MCF 10A (cell line): Measurements from ENCODE around the gene RNF223. TPM values are rescaled to one million over a fixed set of nuclear protein-coding genes. Genes with fewer than 3 reads are reported as not detected.

ENCODE experiments used
- BruUV-seq: library from RNA; stranded (reverse); fragments of 400-500 nt; replicated peaks from 2 replicates; lab custom pipeline; 2021; lab: Mats Ljungman, UMichigan
- CTCF ChIA-PET: fragments of 300-600 bp; sonication (Branson Sonifier 250); formaldehyde crosslinking; extraction: SDS; loops from one replicate; lab custom pipeline; 2021; ENCODE audit warnings: antibody characterized with exemption, inconsistent platforms; lab: Yijun Ruan, JAX
- POLR2A ChIA-PET: fragments of 300-600, 350-650 bp; sonication (Branson Sonifier 250); formaldehyde crosslinking; extraction: SDS; loops from one replicate; lab custom pipeline; 2020; ENCODE audit warnings: antibody characterized with exemption, inconsistent platforms; lab: Yijun Ruan, JAX
- DNase-seq: peaks from one replicate; pipeline ENCODE4 v3.0.0-alpha.2; 2018; ENCODE audit not compliant: unreplicated experiment
- H3K27ac Mint-ChIP-seq: one replicate; pipeline ENCODE4 v1.8.0; 2022; ENCODE audit warnings: mild to moderate bottlenecking, low read depth, mixed read lengths; ENCODE audit not compliant: unreplicated experiment
- H3K27me3 Mint-ChIP-seq: one replicate; pipeline ENCODE4 v1.8.0; 2022; ENCODE audit warnings: mixed read lengths; ENCODE audit not compliant: insufficient read depth, unreplicated experiment
- H3K36me3 Mint-ChIP-seq: one replicate; pipeline ENCODE4 v1.8.0; 2022; ENCODE audit warnings: mild to moderate bottlenecking, moderate library complexity, mixed read lengths; ENCODE audit not compliant: insufficient read depth, unreplicated experiment
- H3K4me1 Mint-ChIP-seq: one replicate; pipeline ENCODE4 v1.8.0; 2022; ENCODE audit warnings: mixed read lengths; ENCODE audit not compliant: insufficient read depth, unreplicated experiment
- H3K4me3 Mint-ChIP-seq: one replicate; pipeline ENCODE4 v1.8.0; 2022; ENCODE audit warnings: mild to moderate bottlenecking, moderate library complexity, mixed read lengths; ENCODE audit not compliant: unreplicated experiment
- H3K9me3 Mint-ChIP-seq: one replicate; pipeline ENCODE4 v1.8.0; 2022; ENCODE audit warnings: mixed read lengths; ENCODE audit not compliant: unreplicated experiment
- intact Hi-C: fragments of 100-400 bp; cut with micrococcal nuclease; formaldehyde crosslinking; loops from 2 replicates; pipeline ENCODE4 v1.14.1; 2022
- total RNA-seq: library from RNA; stranded (reverse); gene quantifications from 2 replicates; pipeline ENCODE4 v1.2.3, GENCODE V29; 2022
- TF ChIP-seq, protein P1 (sequence below): fragments of 200-600 bp; IDR thresholded peaks from one replicate; pipeline ENCODE4 v1.8.0; 2022; ENCODE audit warnings: antibody characterized with exemption, mild to moderate bottlenecking; ENCODE audit not compliant: unreplicated experiment

The RNF223 gene
- total RNA-seq, 1 experiment from 2014 or later = 0.30 TPM

DNA sequence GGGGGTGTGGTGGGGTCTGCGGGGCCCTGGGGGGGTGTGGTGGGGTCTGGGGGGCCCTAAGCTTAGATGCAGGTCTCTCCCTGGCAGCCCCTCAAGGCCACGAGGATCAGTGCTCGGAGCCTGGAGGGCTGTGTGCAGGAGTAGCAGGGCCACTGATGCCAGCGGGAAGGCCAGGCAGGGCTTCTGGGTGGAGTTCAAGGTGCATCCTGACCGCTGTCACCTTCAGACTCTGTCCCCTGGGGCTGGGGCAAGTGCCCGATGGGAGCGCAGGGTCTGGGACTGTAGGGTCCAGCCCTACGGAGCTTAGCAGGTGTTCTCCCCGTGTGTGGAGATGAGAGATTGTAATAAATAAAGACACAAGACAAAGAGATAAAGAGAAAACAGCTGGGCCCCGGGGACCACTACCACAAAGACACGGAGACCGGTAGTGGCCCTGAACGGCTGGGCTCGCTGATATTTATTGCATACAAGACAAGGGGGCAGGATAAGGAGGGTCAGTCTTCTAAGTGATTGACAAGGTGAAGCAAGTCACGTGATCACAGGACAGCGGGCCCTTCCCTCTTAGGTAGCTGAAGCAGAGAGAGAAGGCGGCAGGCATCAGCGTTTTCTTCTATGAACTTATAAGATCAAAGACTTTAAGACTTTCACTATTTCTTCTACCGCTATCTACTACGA lies 8.7 kb downstream of the RNF223 start:
- intact Hi-C loops = no loop called here
- TF ChIP-seq, protein P1, sequence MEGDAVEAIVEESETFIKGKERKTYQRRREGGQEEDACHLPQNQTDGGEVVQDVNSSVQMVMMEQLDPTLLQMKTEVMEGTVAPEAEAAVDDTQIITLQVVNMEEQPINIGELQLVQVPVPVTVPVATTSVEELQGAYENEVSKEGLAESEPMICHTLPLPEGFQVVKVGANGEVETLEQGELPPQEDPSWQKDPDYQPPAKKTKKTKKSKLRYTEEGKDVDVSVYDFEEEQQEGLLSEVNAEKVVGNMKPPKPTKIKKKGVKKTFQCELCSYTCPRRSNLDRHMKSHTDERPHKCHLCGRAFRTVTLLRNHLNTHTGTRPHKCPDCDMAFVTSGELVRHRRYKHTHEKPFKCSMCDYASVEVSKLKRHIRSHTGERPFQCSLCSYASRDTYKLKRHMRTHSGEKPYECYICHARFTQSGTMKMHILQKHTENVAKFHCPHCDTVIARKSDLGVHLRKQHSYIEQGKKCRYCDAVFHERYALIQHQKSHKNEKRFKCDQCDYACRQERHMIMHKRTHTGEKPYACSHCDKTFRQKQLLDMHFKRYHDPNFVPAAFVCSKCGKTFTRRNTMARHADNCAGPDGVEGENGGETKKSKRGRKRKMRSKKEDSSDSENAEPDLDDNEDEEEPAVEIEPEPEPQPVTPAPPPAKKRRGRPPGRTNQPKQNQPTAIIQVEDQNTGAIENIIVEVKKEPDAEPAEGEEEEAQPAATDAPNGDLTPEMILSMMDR = no peak
- POLR2A ChIA-PET = no interaction called here
- Mint-ChIP-seq H3K9me3 (no peaks in the 10 kb centered on the region), H3K36me3 (no peaks in the 10 kb centered on the region), H3K27ac (no peak overlapping the region), H3K27me3 (no peaks in the 10 kb centered on the region), H3K4me1 (peaks cover 6% of the 10 kb centered on the region), H3K4me3 (no peak overlapping the region)
- CTCF ChIA-PET = interaction anchor here (0.7 to 5.8 kb wide), 7 partner anchors 18 to 73 kb away, joined by 3 to 65 read pairs (median 4); partner anchors contain the start of genes AGRN and ISG15
- DNase-seq = no peak
- no TSS peak for BruUV-seq

DNA sequence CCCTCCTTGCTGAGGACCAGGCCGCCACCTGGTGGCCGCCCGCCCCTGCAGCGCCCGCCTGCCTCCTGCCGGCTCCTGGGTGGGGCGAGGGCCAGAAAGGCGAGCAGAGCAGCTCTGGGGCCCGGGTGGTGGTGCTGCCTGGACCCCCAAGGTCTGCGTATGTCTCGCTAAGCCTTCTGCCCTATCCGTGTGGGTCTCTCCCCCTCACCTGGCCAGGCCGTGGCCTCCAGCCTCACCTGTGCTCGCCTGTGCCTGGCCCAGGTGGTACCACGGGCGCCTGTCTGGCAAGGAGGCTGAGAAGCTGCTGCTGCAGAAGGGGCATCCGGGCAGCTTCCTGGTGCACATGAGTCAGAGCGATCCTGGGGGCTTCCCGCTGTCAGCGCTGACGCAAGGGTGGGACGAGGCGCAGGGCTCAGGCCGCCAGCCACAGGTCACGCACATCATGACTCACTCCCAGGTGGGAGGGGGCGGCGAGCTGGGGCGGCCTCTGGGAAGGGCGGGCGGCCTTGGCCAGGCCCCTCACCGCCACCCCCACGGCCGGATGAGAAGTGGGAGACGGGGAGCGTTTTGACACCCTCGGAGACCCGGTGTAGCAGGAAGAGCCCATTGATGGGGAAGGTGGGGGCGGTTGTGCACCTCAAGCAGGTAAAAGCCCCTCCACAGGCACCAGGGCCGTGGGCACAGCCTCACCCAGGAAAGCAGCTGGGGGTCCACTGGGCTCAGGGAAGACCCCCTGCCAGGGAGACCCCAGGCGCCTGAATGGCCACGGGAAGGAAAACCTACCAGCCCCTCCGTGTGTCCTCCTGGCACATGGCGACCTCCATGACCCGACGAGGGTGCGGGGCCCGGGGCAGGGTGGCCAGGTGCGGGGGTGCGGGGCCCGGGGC lies 9.9 kb downstream of the RNF223 start:
- Mint-ChIP-seq H3K9me3 (no peaks in the 10 kb centered on the region), H3K27me3 (no peaks in the 10 kb centered on the region), H3K4me3 (no peak overlapping the region), H3K36me3 (no peaks in the 10 kb centered on the region), H3K27ac (no peak overlapping the region), H3K4me1 (peaks cover 6% of the 10 kb centered on the region)
- no TSS peak for BruUV-seq
- ChIA-PET CTCF (interaction anchor here (0.6 to 5.8 kb wide), 25 partner anchors 9 to 261 kb away, joined by 3 to 117 read pairs (median 5); partner anchors contain the start of genes AGRN, ISG15, PERM1 and RNF223), POLR2A (interaction anchor here (0.9 to 1.9 kb wide), 5 partner anchors 45 to 78 kb away, joined by 3 to 8 read pairs (median 4); partner anchors contain the start of genes AGRN, HES4 and ISG15)
- TF ChIP-seq, protein P1 = peak; percentile 90
- intact Hi-C loops = loop anchor here (1.0 to 5.0 kb wide), 2 partner anchors 62 to 80 kb away; partner anchors contain the start of gene HES4
- DNase-seq = peak; percentile 85

DNA sequence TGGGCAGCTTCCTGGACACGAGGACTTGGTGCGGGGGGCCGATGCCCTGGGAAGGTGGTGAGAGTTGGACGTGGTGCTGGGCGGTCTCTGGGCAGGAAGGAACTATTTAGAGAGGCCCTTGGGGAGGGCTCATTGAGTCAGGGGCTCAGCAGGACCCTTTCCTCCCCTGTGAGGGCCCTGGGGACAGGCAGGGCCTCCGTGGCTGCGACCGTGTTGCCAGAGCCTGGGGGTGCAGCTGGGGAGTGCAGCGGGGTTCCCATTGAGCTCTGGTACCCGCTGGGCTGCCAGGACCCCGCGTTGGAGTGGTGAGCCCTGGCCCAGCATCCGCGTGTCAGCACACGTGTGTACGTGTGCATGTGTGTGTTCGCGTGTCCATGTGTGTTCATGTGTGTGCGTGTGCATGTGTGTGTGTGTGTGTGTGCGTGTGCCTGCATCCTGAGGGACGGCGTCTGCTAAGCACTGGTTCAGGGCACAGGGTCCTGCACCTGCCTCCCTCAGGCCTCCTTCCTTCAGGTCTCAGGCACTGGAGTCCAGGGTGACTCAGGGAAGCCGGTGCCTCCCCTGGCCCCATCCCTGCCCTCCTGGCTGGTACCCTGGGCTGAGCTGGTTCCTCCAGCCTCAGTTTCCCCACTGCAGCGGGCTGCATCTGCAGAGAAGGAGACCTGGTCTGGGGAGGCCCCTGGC lies 10.7 kb downstream of the RNF223 start:
- Mint-ChIP-seq H3K9me3 (no peaks in the 10 kb centered on the region), H3K4me3 (no peak overlapping the region), H3K36me3 (no peaks in the 10 kb centered on the region), H3K4me1 (peaks cover 11% of the 10 kb centered on the region), H3K27ac (no peak overlapping the region), H3K27me3 (no peaks in the 10 kb centered on the region)
- intact Hi-C loops = loop anchor here (5.0 kb wide), 1 partner anchor 61 kb away; the partner anchor contains the start of gene HES4
- BruUV-seq = no TSS peak
- CTCF ChIA-PET = interaction anchor here (0.6 to 5.8 kb wide), 26 partner anchors 9 to 352 kb away, joined by 3 to 117 read pairs (median 5); partner anchors contain the start of genes AGRN, CCNL2, ISG15 and PERM1
- POLR2A ChIA-PET = interaction anchor here (0.9 to 1.9 kb wide), 6 partner anchors 9 to 78 kb away, joined by 3 to 8 read pairs (median 4); partner anchors contain the start of genes AGRN, HES4 and ISG15
- TF ChIP-seq, protein P1 = no peak
- no peak for DNase-seq
